AG09319 (cell line): ENCODE measurements around the gene CTPS2.
"Not testable (repeated sequence)": the region's sequence is repeated elsewhere in the genome, so short reads cannot be mapped to it uniquely, and the experiment has no call there.

ENCODE experiments used
- DNase-seq: peaks from one replicate; pipeline ENCODE4 v3.0.0-alpha.2; 2010; ENCODE audit warnings: low read depth; ENCODE audit errors: extremely low read depth
- TF ChIP-seq, protein P1 (sequence below): IDR thresholded peaks from 2 replicates; pipeline ENCODE4 v1.5.1; 2011; ENCODE audit warnings: low read depth, mild to moderate bottlenecking, inconsistent platforms, low read length, moderate library complexity

Gene CTPS2

DNA sequence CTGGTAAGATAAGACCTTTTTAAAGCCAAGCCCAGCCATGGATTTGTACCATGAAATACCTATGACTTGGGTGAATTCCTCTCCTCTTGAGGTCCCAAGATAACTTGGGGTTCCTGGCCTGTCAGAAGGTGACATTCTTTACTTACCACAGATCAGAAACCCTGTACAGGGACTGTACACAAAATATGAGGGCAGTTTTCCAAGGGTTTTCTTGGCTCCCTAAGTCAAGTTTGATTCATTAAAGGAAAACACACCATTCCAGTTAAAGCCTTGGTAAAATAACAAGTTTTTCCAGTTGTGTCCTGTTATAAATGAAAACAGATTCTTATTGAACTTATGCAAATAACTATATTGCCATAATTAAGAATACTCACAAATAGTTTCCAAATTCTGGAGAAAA lies 15.2 kb upstream of the CTPS2 start:
- no peak for DNase-seq
- TF ChIP-seq, protein P1, sequence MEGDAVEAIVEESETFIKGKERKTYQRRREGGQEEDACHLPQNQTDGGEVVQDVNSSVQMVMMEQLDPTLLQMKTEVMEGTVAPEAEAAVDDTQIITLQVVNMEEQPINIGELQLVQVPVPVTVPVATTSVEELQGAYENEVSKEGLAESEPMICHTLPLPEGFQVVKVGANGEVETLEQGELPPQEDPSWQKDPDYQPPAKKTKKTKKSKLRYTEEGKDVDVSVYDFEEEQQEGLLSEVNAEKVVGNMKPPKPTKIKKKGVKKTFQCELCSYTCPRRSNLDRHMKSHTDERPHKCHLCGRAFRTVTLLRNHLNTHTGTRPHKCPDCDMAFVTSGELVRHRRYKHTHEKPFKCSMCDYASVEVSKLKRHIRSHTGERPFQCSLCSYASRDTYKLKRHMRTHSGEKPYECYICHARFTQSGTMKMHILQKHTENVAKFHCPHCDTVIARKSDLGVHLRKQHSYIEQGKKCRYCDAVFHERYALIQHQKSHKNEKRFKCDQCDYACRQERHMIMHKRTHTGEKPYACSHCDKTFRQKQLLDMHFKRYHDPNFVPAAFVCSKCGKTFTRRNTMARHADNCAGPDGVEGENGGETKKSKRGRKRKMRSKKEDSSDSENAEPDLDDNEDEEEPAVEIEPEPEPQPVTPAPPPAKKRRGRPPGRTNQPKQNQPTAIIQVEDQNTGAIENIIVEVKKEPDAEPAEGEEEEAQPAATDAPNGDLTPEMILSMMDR: no peak

- not testable (repeated sequence) for DNase-seq
Measured at GRCh38 chrX:16726347-16726988, 14.0 kb upstream of the CTPS2 start.

GRCh38 chrX:16725072-16725471 lies 12.6 kb upstream of the CTPS2 start:
- no peak for DNase-seq
- TF ChIP-seq, protein P1: no peak

GRCh38 chrX:16722481-16722880 lies 10.0 kb upstream of the CTPS2 start:
- TF ChIP-seq, protein P1: no peak
- no peak for DNase-seq

- peak; percentile 92 for DNase-seq
- TF ChIP-seq, protein P1: no peak
Measured at GRCh38 chrX:16719334-16720084, 7.0 kb upstream of the CTPS2 start, which contains the start of gene SYAP1. SYAP1 (plus strand) TSS chrX:16719612; CDS start chrX:16719725, 113 bp downstream.

GRCh38 chrX:16718824-16719333 lies 6.4 kb upstream of the CTPS2 start:
- DNase-seq: no peak
- TF ChIP-seq, protein P1: no peak

DNA sequence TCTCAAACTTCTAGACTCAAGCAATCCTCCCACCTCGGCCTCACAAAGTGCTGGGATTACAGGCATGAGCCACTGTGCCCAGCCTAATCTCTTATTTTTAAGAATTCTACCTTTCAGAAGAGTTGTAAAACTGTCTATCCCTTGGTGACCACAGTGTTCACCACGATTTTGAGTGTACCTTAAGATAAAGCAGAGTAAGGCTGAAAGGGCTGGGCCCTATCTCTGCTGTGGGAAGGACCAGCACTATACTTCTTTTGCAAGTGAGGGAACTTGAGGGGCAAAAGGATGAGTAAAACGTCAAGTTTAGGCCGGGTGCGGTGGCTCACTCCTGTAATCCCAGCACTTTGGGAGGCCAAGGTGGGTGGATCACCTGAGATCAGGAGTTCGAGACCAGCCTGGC lies 4.0 kb upstream of the CTPS2 start:
- DNase-seq: not testable (repeated sequence)

GRCh38 chrX:16715638-16716037 lies 3.2 kb upstream of the CTPS2 start:
- not testable (repeated sequence) for DNase-seq

DNA sequence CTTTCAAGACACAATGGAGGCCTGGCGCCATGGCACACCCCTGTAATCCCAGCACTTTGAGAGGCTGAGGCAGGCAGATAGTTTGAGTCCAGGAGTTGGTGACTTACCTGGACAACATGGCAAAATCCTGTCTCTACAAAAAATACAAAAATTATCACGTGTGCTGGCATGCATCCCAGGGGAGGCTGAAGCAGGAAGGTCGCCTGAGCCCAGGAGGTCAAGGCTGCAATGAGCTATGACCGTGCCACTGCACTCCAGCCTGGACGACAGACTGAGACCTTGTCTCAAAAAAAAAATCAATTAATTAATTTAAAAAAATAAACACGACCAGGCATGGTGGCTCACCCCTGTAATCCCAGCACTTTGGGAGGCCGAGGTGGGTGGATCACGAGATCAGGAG lies 2.0 kb upstream of the CTPS2 start:
- DNase-seq: no peak
- TF ChIP-seq, protein P1: no peak
